A549 (cell line): ENCODE measurements around the gene NHSL1.

Experiments used
- HES2 ChIP-seq: fragments of >200 bp; sonication (Bioruptor Twin); formaldehyde crosslinking; IDR thresholded peaks from 2 replicates; pipeline ENCODE4 v1.6.1; 2016
- REST ChIP-seq: fragments of 200-600 bp; sonication (generic); IDR thresholded peaks from 2 replicates; pipeline ENCODE4 v1.6.1; 2016; ENCODE audit warnings: antibody characterized with exemption, mild to moderate bottlenecking, moderate library complexity
- RFX5 ChIP-seq: fragments of 450-650 bp; IDR thresholded peaks from 2 replicates; pipeline ENCODE4 v1.7.1; 2014; ENCODE audit warnings: antibody characterized with exemption, mild to moderate bottlenecking, moderate library complexity
- TF ChIP-seq, protein P1 (sequence below): fragments of >200 bp; sonication (Bioruptor Twin); formaldehyde crosslinking; IDR thresholded peaks from 3 replicates; pipeline ENCODE4 v1.5.1; 2016

- TF ChIP-seq, protein P1, sequence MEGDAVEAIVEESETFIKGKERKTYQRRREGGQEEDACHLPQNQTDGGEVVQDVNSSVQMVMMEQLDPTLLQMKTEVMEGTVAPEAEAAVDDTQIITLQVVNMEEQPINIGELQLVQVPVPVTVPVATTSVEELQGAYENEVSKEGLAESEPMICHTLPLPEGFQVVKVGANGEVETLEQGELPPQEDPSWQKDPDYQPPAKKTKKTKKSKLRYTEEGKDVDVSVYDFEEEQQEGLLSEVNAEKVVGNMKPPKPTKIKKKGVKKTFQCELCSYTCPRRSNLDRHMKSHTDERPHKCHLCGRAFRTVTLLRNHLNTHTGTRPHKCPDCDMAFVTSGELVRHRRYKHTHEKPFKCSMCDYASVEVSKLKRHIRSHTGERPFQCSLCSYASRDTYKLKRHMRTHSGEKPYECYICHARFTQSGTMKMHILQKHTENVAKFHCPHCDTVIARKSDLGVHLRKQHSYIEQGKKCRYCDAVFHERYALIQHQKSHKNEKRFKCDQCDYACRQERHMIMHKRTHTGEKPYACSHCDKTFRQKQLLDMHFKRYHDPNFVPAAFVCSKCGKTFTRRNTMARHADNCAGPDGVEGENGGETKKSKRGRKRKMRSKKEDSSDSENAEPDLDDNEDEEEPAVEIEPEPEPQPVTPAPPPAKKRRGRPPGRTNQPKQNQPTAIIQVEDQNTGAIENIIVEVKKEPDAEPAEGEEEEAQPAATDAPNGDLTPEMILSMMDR, result no peak
- TF ChIP-seq HES2 (peak; percentile 44; the same call in 1 of the 2 replicates), RFX5 (no peak), REST (no peak)
Observed at GRCh38 chr6:138468320-138469015, 30.8 kb downstream of the NHSL1 start.
